GM21390 (cell line): Measurements from ENCODE around the gene MAP2.

Source experiments
- ATAC-seq: cut with Tn5 transposase; IDR thresholded peaks from one replicate; pipeline ENCODE4 v1.9.1; 2021; ENCODE audit not compliant: unreplicated experiment

The MAP2 gene

DNA sequence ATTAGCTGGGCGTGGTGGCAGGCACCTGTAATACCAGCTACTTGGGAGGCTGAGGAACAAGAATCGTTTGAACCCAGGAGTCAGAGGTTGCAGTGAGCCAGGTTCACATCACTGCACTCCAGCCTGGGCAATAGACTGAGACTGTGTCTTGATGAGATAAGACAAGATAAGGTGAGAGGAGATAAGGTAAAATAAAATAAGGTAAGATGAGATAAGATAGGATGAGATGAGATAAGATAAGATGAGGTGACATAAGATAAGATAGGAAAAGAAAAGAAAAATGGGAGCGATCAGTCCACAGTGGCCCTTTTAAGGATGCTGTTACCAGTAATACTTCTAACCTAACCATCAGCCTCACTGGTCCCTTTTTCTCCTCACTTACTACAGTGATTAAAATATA lies 213.4 kb downstream of the MAP2 start:
- ATAC-seq, result no peak

DNA sequence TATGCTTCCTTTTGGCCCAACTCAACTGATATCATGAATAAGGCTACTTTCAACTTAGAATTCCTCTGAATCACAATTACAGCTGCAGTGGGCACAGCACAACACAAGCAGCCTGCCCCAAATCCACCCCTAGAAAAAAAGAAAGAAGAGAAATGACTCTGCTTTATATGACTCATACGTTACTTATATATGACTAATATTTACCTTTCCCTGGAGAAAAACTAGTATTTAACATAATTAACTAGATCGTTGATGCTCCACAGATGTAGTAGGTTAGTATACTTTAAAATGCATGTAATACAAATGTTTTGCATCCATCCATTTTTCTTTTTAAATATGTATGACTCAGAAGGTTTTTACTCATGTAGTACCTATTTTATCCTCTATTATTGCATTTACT lies 214.5 kb downstream of the MAP2 start:
- no peak for ATAC-seq

DNA sequence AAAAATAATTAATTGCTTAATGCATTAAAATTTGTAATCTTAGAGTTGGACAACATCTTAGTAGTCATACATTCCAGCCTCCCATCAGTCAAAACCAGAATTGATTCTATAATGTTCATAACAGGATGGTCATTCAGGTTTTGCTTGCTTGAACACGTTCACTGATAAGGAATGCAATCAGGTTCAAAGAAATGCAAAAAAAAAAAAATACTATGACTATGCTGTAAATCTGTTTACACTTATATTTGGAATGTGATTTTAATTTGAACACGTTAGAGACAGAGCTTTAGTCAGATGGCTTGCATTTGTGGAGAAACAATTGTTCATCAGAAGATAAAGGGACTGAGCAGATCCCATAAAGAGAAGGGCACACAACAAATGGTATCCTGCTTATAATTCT lies 216.5 kb downstream of the MAP2 start:
- ATAC-seq, result no peak

DNA sequence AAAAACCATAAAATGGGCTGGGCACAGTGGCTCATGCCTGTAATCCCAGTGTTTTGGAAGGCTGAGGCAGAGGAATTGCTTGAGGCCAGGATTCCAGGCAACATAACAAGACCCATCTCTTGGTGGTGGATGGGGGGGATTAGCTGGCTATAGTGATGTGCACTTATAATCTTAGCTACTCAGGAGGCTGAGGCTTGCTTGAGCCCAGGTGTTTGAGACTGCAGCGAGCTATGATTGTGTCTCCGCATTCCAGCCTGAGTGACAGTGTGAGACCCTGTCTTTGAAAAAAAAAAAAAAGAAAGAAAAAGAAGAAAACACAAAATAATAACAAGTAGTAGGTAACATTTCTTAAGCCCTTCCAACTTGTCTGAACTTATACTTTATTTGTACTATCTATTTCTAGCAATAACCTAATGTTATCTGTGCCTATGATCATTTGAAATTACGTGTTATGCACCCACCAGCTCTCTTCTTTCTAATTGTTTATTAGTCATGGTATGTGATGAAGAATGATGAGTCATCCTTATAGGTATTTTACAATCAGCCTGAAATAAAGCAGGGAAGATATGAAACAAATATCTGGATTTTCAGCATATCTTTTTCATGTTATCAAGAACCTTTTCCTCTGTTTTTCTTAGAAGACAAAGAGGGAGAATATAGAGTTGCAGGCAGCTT lies 218.4 kb downstream of the MAP2 start:
- ATAC-seq, result no peak

DNA sequence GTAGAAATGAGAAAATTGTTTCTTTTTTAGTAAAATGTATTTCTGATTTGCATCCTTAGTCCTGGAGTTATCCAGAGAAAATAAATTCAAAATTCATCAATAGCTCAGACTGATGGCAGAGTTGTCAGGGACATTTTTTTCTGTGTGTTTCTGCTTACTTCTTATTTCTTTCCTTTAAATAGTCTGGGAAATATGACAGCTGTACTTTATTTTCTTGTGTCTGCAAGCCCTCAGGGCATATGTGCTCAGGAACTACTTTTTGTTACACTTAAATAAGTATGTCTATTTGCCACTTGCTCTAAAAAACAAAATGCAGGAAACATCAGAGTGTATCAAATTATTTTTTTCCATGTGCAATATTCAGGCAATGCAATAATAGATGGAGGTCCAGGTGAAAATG lies 221.0 kb downstream of the MAP2 start:
- no peak for ATAC-seq

DNA sequence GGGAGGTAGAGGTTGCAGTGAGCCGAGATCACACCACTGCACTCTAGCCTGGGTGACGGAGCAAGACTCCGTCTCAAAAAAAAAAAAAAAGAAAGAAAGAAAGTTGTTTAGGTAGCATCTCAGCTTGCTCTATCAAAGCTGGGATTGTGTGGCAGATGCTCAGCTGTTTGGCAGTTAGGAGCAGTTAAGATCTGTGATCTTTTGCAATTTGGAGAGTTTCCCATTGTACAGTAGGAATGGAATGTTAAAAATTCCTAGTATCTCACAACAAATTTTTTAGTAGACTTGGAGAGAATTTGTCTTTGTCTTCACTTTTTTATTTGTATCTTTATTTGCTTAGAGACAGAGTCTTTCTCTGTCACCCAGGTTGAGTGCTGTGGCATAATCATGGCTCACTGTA lies 224.9 kb downstream of the MAP2 start:
- ATAC-seq, result no peak

DNA sequence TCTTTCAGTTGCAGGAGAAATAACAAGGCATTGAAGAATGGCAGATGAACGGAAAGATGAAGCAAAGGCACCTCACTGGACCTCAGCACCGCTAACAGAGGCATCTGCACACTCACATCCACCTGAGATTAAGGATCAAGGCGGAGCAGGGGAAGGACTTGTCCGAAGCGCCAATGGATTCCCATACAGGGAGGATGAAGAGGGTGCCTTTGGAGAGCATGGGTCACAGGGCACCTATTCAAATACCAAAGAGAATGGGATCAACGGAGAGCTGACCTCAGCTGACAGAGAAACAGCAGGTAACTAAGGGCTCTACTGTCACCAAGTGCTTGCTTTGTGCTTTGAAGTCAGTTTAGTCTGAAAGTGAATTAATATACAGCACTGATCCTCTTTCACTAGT lies 229.3 kb downstream of the MAP2 start:
- ATAC-seq, result no peak

DNA sequence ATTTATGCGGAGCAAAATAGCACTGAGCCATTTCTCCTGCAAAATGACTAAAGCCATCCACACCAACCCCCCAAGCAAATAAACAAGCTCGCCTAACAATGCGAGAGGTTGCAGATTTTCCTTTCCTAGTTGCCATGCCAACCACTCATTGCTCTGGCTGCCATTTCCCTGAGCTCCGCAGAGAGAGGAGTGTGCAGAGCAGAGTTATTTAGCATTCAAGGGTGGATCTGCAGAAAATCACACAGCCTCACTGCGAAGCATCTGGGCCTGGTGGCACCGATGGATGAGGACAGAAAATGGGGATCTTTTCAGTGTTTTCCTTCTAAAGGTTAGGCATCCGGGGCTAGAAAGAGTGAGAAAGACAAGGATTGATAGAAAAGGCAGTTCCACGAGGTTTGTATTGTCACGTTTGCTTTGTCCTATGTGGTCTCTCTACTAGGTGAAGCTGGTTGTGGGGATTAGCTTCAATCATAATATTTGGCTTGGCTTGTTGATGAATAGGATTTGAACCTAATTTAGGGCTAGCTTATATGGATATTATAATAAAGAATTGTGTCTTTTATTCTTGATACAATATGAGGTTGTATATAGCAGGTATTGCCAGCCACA lies 237.5 kb downstream of the MAP2 start:
- no peak for ATAC-seq

DNA sequence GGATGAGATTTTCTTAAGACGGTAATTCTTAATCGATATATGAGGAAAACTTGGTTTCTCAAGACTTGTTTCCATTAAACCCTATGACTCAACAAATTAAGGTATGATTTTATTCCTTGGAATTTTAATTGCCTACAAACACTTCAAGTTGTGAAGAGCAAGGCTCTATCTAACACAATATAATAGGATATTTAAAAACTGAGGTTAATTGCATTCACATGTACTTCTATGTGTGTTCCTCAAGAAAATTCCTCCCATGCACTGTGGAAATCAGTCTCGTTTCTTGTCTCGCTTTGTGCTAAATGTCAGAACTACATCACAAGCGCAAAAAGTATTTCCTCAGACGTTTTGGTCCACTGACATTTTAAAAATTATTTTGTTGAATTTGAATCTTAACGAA lies 238.2 kb downstream of the MAP2 start:
- ATAC-seq, result no peak

DNA sequence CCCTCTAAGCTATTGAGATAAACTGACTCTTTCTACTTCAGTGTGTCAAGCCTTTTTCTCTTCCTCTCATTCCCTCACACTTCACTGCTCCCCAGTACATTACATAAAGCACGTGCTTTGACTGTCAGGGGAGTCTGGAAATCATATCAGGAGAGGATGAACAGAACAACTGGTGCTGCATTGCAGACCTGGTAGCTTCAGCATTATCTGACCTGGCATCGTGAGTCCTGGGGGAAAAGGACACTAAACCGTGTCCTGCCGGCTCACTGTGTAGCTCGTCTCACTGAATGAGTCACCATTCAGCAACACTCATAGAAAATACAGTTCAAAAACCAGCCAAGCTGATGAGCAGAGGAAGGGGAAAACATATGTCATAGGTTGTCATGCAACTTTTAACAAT lies 239.3 kb downstream of the MAP2 start:
- ATAC-seq, result peak; percentile 53

DNA sequence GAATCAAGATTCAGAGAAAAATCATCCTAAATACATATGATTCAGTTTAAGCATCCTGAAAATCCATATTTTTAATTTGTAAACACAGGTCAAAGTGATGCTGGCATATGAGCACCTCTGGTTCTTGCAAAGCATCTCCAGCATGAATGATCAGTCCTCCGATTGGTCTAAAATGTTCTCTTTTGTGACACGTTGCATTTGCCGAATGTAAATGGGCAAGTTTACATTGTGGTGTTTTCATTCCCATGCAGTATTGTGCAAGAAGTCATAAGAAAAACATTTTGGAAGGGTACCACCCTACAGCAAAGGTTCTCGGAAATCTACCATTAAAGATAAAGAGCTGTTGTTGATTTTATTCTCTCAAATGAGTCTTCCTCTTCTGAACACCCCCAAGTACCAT lies 239.8 kb downstream of the MAP2 start:
- ATAC-seq, result no peak

DNA sequence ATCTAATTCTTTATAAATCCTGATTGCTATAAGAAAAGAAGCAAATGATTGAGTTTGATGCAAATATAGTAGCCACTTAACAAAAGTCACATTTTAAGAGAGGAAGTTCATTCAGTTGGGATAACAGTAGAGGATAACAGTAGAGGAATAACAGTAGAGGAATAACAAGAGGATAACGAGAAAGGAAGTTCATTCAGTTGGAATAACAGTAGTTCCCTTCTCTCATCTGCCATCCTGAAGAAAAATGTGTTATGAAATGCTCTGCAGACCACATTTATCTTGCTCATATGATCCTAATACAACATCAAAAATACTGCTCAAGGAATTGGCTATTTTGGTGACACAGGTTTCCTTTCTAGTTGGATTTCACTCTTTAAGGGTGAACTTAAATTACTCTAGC lies 242.4 kb downstream of the MAP2 start:
- no peak for ATAC-seq

DNA sequence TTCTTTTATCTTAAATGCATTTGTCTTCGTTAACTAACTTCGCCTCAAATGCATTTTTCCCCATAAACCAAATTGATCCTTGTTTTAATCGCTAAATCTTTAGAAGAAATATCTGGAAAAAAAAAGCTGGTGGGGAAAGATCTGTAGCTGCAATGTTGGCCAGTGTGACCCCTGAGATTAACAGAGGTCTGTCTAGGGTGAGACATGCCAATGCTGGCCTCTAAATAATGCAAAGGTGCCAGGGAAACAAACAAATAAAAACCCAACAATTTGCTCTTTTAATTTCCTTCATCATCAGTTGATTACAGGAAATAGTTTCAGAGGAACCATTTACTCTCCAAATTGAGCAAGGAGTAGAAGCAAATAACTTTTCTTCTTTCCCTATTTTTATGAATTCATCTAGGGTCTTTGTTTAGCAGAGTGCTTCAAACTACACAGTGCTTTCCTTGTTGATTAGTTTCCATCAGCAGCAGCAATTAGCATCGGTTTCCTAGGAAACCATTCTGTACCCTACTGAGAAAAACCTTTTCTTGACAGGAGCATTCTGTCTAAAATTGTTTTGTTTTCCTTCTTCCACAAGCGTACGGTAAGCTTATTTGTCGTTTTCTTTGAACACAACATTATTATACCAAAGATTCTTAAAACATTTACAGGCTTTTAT lies 247.3 kb downstream of the MAP2 start:
- no peak for ATAC-seq

DNA sequence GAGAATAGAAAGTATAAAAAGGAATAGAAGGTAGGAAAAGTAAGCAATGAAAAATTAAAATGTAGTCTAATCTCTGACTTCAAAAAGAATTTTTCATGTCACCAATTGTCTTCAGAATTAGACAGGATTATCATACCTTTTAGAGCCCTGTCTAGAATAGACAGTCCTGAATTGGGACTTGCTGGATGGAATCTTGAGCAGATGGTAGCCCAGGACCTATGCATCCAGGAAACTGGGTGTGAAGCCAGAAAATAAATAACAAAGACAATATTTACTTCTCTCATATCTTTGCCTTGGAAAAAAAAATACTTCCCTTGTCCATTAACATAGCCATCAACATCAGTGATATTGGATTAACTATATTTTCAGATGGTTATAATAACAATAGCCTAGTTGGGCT lies 250.0 kb downstream of the MAP2 start:
- ATAC-seq, result no peak

DNA sequence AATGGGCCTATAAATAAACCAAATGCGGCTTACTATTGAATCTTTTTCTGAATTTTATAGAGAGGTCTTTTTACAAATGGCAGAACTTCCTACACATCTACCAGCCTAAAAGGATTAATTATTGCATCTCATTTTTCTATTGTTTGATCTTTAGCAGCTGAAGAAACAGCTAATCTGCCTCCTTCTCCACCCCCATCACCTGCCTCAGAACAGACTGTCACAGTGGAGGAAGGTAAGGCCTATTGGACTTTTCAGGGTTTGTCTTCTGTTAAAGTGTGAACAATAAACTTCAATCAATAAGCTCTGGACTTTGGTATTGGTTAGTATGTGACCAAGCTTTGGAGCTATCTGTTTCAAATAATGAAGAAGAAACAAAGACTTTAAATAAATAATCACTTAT lies 256.7 kb downstream of the MAP2 start:
- no peak for ATAC-seq

DNA sequence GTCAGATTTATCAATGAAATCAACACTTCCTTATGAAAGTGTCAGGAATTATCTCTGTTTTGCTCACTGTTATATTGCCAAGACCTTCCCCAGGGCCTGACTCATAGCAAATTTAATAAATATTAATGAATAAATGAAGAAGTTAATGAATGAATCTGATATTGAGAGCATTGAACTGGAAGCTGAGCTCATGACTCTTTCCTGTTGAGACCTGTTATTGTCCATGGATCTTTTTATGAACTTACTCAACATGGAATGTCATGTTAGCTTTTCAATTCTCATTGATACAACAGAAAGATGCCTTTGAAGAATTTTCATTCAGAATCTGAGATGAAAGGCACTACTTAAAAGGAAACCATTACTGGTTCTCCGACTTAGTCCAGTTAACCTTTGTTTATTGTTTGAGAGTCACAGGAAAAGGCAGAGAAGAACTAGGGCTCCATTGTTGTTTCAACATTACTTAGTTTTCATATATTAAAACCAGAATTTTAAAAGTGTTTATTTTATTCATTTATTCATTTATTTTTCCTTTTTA lies 257.4 kb downstream of the MAP2 start:
- ATAC-seq, result no peak

DNA sequence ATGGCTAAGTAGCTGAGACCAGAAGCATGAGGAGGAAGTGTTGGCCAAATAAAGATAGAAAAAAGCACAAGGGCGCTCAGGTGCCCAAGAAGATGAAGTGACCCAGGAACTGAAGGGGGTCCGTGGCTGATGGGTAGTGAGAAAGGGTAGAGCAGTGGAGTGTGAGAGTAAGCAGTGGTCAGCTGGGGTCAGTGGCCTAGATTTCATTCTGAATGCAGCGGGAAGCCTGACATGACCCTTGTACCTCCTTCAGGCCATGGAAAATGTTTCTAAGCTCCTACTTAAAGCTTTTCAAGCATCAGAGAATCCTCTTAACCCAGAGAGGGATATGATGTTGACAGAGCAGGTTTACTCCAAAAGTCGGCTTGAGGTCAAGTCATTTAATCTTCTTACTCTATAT lies 258.8 kb downstream of the MAP2 start:
- no peak for ATAC-seq

DNA sequence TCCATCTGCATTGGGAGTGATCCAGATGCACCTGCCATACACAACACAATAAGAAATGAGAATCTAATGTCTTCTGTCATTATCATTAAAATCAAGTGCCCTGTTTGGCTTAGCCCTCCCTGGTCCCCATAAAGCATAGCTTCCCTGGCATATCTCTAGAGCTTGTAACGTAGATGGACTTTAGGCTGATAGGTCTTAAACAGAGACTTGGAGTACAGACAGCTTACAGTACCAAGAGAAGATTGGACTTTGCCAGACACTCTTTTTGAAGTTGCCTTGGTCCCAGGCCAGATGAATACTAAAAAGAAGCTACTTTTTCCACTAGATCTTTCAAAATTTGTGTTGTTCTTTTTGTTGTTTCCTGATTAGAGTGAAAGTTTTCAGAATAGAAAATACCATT lies 261.5 kb downstream of the MAP2 start:
- no peak for ATAC-seq

DNA sequence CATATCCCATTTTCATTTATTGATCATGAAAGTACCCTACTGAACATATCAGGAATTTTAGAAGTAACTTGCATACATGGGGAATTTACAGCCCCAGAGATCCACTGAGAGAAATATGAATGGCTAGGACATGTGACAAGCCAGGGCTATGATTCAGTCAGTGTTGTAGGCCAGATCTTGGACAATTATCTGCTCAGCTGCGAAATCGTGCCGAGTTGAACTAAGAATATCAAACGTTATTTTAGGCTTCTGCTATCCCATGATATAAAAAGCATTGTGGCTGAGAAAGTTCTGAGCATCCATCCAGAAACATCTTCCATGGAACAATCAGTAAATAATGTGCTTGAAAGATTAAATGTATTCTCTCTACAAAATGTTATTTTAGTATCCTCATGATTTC lies 262.1 kb downstream of the MAP2 start:
- no peak for ATAC-seq

DNA sequence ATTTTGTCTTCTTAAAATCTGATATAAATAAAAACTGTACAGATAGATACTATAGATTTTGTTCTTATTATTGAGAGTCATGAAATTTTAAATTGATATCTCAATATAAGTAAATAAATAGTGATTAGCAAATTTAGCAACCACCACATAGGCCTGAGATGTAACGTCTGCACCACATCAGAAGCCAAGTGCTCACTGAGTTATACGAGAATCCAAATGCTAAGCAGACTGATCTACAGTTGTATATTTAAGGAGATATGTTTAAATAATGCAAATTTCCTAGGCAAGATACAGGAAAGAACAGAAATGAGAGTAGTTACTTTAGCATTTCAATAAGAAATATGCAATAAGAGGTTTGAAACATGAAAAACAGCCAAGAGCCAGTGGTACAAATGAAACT lies 262.6 kb downstream of the MAP2 start:
- ATAC-seq, result no peak

DNA sequence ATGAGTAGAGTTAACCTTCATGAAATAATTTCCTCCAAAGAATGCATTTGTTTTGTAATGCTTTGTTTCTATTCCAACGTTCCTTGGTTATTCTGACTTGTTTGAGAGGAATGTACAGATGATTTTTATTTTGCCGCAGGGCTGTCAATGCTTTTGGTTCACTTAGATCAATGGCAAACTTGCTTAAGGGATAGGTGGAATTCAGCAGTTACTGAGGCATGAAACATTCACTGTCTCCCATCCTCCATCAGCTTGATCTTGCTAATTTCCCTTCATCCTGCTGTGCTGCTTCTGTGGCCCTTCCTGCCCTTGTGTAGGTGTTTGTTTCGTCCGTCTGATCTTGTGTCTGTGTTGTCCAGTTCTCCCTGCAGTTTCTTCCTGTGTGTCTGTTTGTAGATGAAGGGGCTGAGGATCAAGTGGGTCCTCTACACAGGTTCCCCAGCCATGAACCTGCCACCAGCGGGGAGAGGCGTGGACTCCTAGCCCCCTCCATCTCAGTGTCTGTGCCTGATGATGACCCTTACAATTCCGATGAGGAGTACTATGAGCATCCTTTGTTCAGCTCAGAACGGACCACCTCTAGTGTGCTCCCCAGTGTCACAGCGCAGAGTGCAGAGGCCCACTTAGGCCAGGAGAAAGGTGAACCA lies 263.6 kb downstream of the MAP2 start:
- no peak for ATAC-seq

DNA sequence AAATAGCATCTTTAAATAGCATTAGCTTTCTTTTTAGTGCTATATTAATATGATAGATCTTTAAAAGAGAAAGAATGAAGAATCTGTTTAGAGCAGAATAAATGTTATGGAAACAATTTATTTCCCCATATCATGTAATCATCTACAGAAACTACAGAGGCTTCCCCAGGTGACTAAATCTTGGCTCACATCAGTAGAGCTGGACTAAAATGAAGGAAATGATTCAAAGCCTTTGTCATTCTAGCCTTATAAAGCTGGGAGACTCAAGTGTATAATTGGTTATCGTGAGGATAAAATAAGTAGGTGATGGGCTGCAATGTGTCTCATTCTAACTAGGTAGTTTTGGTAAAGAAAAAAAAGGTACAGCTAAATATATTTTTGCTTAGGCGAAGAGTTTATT lies 264.5 kb downstream of the MAP2 start:
- ATAC-seq, result no peak
